OCI-LY3 (cell line): Measurements from ENCODE around the gene PITPNM1.

Source experiments
- EZH2phosphoT487 ChIP-seq: fragments of 200-600 bp; shearing (Covaris generic); IDR thresholded peaks from 2 replicates; pipeline ENCODE4 v1.6.1; 2018; ENCODE audit warnings: antibody characterized with exemption, mixed run types, low read depth
- TF ChIP-seq, protein P1 (sequence below): fragments of 200-600, 300-600 bp; sonication (generic); IDR thresholded peaks from 2 replicates; pipeline ENCODE4 v1.5.1; 2014; ENCODE audit warnings: antibody characterized with exemption, low read length, low read depth

DNA sequence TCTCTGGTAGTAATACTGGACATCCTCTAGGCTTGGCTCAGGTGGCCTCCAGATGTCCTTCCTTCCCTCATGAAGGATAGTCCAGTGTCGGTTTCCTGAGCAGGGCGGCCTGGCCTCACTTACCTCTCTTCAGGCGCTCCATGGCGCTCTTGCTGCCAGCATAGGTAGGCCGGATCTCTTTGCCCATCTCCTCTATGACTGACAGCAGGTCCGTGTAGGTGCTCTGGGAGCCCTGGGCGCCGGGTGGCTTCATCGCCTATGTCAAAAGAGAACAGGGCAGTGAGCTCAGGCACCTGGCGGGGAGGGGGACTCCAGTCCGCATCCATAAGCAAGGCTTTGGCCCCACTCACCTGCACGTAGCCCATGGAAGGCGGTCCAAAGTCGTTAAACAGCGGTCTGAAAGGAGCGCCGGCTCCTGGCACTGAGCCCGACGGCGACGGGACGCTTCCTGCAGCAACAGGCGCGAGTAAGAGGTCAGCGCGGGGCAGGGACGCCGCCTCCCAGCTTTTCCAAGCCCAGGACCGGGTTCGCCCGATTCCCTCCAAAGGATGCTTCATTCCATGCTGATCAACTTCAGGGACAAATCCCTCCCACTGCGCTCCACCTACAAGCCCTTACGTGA is 2.2 kb upstream of the PITPNM1 start:
- TF ChIP-seq, protein P1, sequence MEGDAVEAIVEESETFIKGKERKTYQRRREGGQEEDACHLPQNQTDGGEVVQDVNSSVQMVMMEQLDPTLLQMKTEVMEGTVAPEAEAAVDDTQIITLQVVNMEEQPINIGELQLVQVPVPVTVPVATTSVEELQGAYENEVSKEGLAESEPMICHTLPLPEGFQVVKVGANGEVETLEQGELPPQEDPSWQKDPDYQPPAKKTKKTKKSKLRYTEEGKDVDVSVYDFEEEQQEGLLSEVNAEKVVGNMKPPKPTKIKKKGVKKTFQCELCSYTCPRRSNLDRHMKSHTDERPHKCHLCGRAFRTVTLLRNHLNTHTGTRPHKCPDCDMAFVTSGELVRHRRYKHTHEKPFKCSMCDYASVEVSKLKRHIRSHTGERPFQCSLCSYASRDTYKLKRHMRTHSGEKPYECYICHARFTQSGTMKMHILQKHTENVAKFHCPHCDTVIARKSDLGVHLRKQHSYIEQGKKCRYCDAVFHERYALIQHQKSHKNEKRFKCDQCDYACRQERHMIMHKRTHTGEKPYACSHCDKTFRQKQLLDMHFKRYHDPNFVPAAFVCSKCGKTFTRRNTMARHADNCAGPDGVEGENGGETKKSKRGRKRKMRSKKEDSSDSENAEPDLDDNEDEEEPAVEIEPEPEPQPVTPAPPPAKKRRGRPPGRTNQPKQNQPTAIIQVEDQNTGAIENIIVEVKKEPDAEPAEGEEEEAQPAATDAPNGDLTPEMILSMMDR: no peak
- no peak for TF ChIP-seq EZH2phosphoT487
